CD14-positive monocyte (primary cell): ENCODE results near the gene CRACDL. TPM values are rescaled to one million over a fixed set of nuclear protein-coding genes. Genes with fewer than 3 reads are reported as not detected.

Experiments used
- DNase-seq, 3 donors: peaks; one replicate each; pipeline ENCODE4 v3.0.0-alpha.2; 2011 to 2022
- H2AFZ ChIP-seq: 2 replicates; pipeline ENCODE4 v1.6.0; 2012; ENCODE audit warnings: mild to moderate bottlenecking, low read depth, low read length, inconsistent platforms; ENCODE audit not compliant: insufficient read depth, poor library complexity, severe bottlenecking
- H3K27ac ChIP-seq, 2 donors: 1 replicate in 1 of 2; 2 replicates in 1 of 2; pipeline ENCODE4 v1.5.1; 2012 to 2013; ENCODE audit warnings: low read length in 2 of 2, control low read depth in 1 of 2, inconsistent platforms in 1 of 2, low read depth in 1 of 2, mild to moderate bottlenecking in 1 of 2
- H3K27me3 ChIP-seq, 2 donors: one replicate each; pipeline versions ENCODE4 v1.6.0 to v1.6.1; 2011 to 2013; ENCODE audit warnings: low read length in 2 of 2; ENCODE audit not compliant: control insufficient read depth in 2 of 2, insufficient read depth in 2 of 2
- H3K36me3 ChIP-seq, 2 donors: replicated peaks in 1 of 2; 1 replicate in 1 of 2; 2 replicates in 1 of 2; pipeline versions ENCODE4 v1.5.1 to v1.6.1; 2012 to 2013; ENCODE audit warnings: low read length in 2 of 2, control low read depth in 1 of 2, inconsistent platforms in 1 of 2, mild to moderate bottlenecking in 1 of 2; ENCODE audit not compliant: insufficient read depth in 2 of 2, control insufficient read depth in 1 of 2
- H3K4me1 ChIP-seq, 2 donors: 1 replicate in 1 of 2; 2 replicates in 1 of 2; pipeline versions ENCODE4 v1.5.1 to v1.6.1; 2012 to 2013; ENCODE audit warnings: low read length in 2 of 2, control low read depth in 1 of 2, inconsistent platforms in 1 of 2, mild to moderate bottlenecking in 1 of 2, moderate library complexity in 1 of 2; ENCODE audit not compliant: insufficient read depth in 2 of 2, control insufficient read depth in 1 of 2
- H3K4me2 ChIP-seq: replicated peaks from 2 replicates; pipeline ENCODE3; 2012; ENCODE audit warnings: low read length, moderate library complexity, mild to moderate bottlenecking; ENCODE audit not compliant: poor library complexity, severe bottlenecking; ENCODE audit errors: extremely low read depth
- H3K4me3 ChIP-seq, 3 experiments: fragments of 200-600 bp in 1 of 3; sonication (generic) in 1 of 3; replicated peaks in 1 of 3; 1 replicate in 2 of 3; 2 replicates in 1 of 3; pipeline ENCODE4 v1.5.1; 2011 to 2013; ENCODE audit warnings: low read length in 3 of 3, mild to moderate bottlenecking in 3 of 3, control low read depth in 2 of 3, low read depth in 2 of 3, inconsistent platforms in 1 of 3, moderate library complexity in 1 of 3
- H3K79me2 ChIP-seq: 2 replicates; pipeline ENCODE4 v1.6.0; 2012; ENCODE audit warnings: mild to moderate bottlenecking, control low read depth, inconsistent platforms, low read length, moderate library complexity; ENCODE audit not compliant: insufficient read depth
- H3K9ac ChIP-seq: 2 replicates; pipeline ENCODE4 v1.6.0; 2017; ENCODE audit warnings: low read length, mild to moderate bottlenecking; ENCODE audit not compliant: insufficient read depth, poor library complexity, severe bottlenecking
- H3K9me3 ChIP-seq, 2 donors: replicated peaks in 1 of 2; 1 replicate in 1 of 2; 2 replicates in 1 of 2; pipeline versions ENCODE4 v1.5.1 to v1.6.1; 2012 to 2013; ENCODE audit warnings: low read length in 2 of 2, control low read depth in 1 of 2; ENCODE audit not compliant: control insufficient read depth in 1 of 2, insufficient read depth in 1 of 2
- H4K20me1 ChIP-seq: 2 replicates; pipeline ENCODE4 v1.6.0; 2012; ENCODE audit warnings: mild to moderate bottlenecking, low read length, control low read depth, moderate library complexity; ENCODE audit not compliant: insufficient read depth
- H3K27ac Mint-ChIP-seq, 7 donors: one replicate each; pipeline ENCODE4 v1.8.0; 2020; ENCODE audit warnings: mild to moderate bottlenecking in 7 of 7, mixed read lengths in 7 of 7, moderate library complexity in 6 of 7, inconsistent platforms in 2 of 7
- H3K27me3 Mint-ChIP-seq, 3 donors: one replicate each; pipeline ENCODE4 v1.8.0; 2021 to 2022; ENCODE audit warnings: low read depth in 3 of 3, mild to moderate bottlenecking in 3 of 3, mixed read lengths in 3 of 3, moderate library complexity in 3 of 3, inconsistent platforms in 1 of 3
- H3K36me3 Mint-ChIP-seq, 2 donors: one replicate each; pipeline ENCODE4 v1.8.0; 2020; ENCODE audit warnings: mixed read lengths in 2 of 2, inconsistent platforms in 1 of 2, mild to moderate bottlenecking in 1 of 2
- H3K4me1 Mint-ChIP-seq: one replicate; pipeline ENCODE4 v1.8.0; 2020; ENCODE audit warnings: mild to moderate bottlenecking, mixed read lengths
- H3K4me3 Mint-ChIP-seq, 2 donors: one replicate each; pipeline ENCODE4 v1.8.0; 2020; ENCODE audit warnings: mild to moderate bottlenecking in 2 of 2, mixed read lengths in 2 of 2, moderate library complexity in 1 of 2
- H3K9me3 Mint-ChIP-seq, 7 donors: one replicate each; pipeline ENCODE4 v1.8.0; 2020 to 2022; ENCODE audit warnings: mixed read lengths in 7 of 7, mild to moderate bottlenecking in 6 of 7, moderate library complexity in 6 of 7, inconsistent platforms in 2 of 7
- CTCF ChIP-seq: fragments of 200-600 bp; IDR thresholded peaks from one replicate; pipeline ENCODE4 v1.8.0; 2022; ENCODE audit warnings: antibody characterized with exemption, mild to moderate bottlenecking
- WGBS: methylation state at CpG from one replicate; pipeline ENCODE4 v1.1.5; 2013; ENCODE audit warnings: missing lambda C conversion rate; ENCODE audit not compliant: insufficient coverage; 5-methylcytosine and 5-hydroxymethylcytosine counted together
- intact Hi-C, 2 donors: fragments of 100-400 bp; cut with micrococcal nuclease; formaldehyde crosslinking; loops; one replicate each; pipeline versions ENCODE4 v1.15.0 to v1.15.1; 2023
- polyA plus RNA-seq, 3 donors: library from polyadenylated mRNA; depleted of rRNA in 1 of 3; unstranded in 2 of 3; stranded (reverse) in 1 of 3; fragments of 300-500 nt in 2 of 3; fragments of >200 nt in 1 of 3; fragmentation: Illumina TruSeq in 2 of 3; gene quantifications; 1 replicate in 2 of 3; 2 replicates in 1 of 3; pipeline ENCODE4 v1.2.3, GENCODE V29; 2012 to 2021

Gene CRACDL
- polyA plus RNA-seq, 3 donors = 0.12 to 0.35 (median 0.28) TPM

DNA sequence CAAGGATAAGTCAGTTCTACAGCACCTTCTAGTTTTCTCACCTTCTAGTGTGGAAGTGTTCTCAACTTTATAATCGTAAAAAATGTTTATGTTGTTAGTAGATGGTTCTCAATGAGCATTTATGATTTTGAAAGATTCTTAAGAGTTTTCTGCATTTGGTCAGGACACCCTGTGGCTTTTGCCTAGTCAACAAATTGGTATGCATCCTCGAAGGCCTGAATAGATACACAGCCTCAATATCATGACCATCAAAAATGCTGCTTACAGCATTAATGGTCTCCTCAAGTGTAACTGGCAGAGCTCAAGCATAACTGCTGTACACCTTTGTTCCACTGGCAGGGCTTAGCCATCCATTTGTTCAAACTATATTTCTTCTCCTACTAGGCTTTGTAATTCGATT, 96.7 kb downstream of the CRACDL start:
- no peak overlapping the region for H3K27ac Mint-ChIP-seq
- no peak overlapping the region for H3K27ac ChIP-seq
- no peaks in the 10 kb centered on the region for H3K27me3 ChIP-seq
- H3K9ac ChIP-seq = no peak overlapping the region
- no peaks in the 10 kb centered on the region for H4K20me1 ChIP-seq
- no peak overlapping the region for H3K4me2 ChIP-seq
- peaks cover 0 to 5% of the 10 kb centered on the region in 2 donors for H3K4me1 ChIP-seq
- H3K4me3 Mint-ChIP-seq = no peak overlapping the region
- WGBS = no CpG with 5 or more reads among the region's 3 CpGs
- TF ChIP-seq CTCF = no peak
- H3K4me1 Mint-ChIP-seq = peaks cover 6% of the 10 kb centered on the region
- peaks cover 0 to 1% (median 0%) of the 10 kb centered on the region in 7 donors for H3K9me3 Mint-ChIP-seq
- H3K36me3 ChIP-seq = no peaks in the 10 kb centered on the region
- H3K4me3 ChIP-seq = no peak overlapping the region
- H3K9me3 ChIP-seq = no peaks in the 10 kb centered on the region
- peaks cover 0 to 7% (median 0%) of the 10 kb centered on the region in 3 donors for H3K27me3 Mint-ChIP-seq
- H3K36me3 Mint-ChIP-seq = no peaks in the 10 kb centered on the region
- DNase-seq = no peak
- intact Hi-C loops = loop anchor here in 1 of 2 donors (2.0 kb wide), 1 partner anchor 190 kb away; no protein-coding TSS in a partner anchor
- H3K79me2 ChIP-seq = no peaks in the 10 kb centered on the region
- no peak overlapping the region for H2AFZ ChIP-seq

GRCh38 chr2:98835831-98836385, 100.1 kb downstream of the CRACDL start:
- H3K4me1 Mint-ChIP-seq = peaks cover 19% of the 10 kb centered on the region
- H3K4me1 ChIP-seq = peaks cover 4 to 15% of the 10 kb centered on the region in 2 donors
- H3K4me3 Mint-ChIP-seq = no peak overlapping the region
- intact Hi-C loops = loop anchor here in 1 of 2 donors (2.0 kb wide), 1 partner anchor 187 kb away; no protein-coding TSS in a partner anchor
- TF ChIP-seq CTCF = no peak
- H3K36me3 ChIP-seq = no peaks in the 10 kb centered on the region
- no peak overlapping the region for H3K9ac ChIP-seq
- no peak overlapping the region for H2AFZ ChIP-seq
- H3K79me2 ChIP-seq = no peaks in the 10 kb centered on the region
- H3K27ac Mint-ChIP-seq = no peak overlapping the region
- WGBS = 91% methylated on average over 8 of the region's 10 CpGs
- H3K9me3 Mint-ChIP-seq = peaks cover 0 to 1% (median 0%) of the 10 kb centered on the region in 7 donors
- H3K4me2 ChIP-seq = no peak overlapping the region
- no peak for DNase-seq
- H3K4me3 ChIP-seq = no peak overlapping the region
- peaks cover 0 to 4% (median 0%) of the 10 kb centered on the region in 3 donors for H3K27me3 Mint-ChIP-seq
- no peaks in the 10 kb centered on the region for H3K27me3 ChIP-seq
- H3K9me3 ChIP-seq = no peaks in the 10 kb centered on the region
- H3K36me3 Mint-ChIP-seq = no peaks in the 10 kb centered on the region
- no peaks in the 10 kb centered on the region for H4K20me1 ChIP-seq
- no peak overlapping the region for H3K27ac ChIP-seq
